ENCODE data around the gene SIGLEC5.
"Not testable (repeated sequence)": the region's sequence is repeated elsewhere in the genome, so short reads cannot be mapped to it uniquely, and the experiment has no call there.

SIGLEC5 gene
- 1.0 to 26.9 (median 10.8) reads per million in 18 experiments for total RNA-seq

- DNase-seq: not testable (repeated sequence)
These were observed at the start of gene SIGLEC5 for GRCh38 chr19:51630315-51630714. SIGLEC5 (minus strand) TSS chr19:51630401; CDS start chr19:51630335, 66 bp downstream.

GRCh38 chr19:51676566-51677083, 46.4 kb upstream of the SIGLEC5 start:
- no peak for DNase-seq

GRCh38 chr19:51675911-51676565, 45.8 kb upstream of the SIGLEC5 start:
- DNase-seq: peak; percentile 49 to 57

- DNase-seq: peak; percentile 72 to 79
These were observed 38.0 kb upstream of the SIGLEC5 start for GRCh38 chr19:51668216-51668615.

- DNase-seq: no peak
These were observed 34.8 kb upstream of the SIGLEC5 start for GRCh38 chr19:51664997-51665396.

- DNase-seq: no peak
These were observed 33.9 kb upstream of the SIGLEC5 start for GRCh38 chr19:51664131-51664530.

- no peak for DNase-seq
These were observed 33.4 kb upstream of the SIGLEC5 start for GRCh38 chr19:51663650-51664049.

GRCh38 chr19:51660975-51661600, 30.9 kb upstream of the SIGLEC5 start:
- peak; percentile 83 to 87 for DNase-seq

- no peak for DNase-seq
These were observed 24.6 kb upstream of the SIGLEC5 start for GRCh38 chr19:51654783-51655182.

GRCh38 chr19:51653162-51653561, 23.0 kb upstream of the SIGLEC5 start:
- DNase-seq: no peak

GRCh38 chr19:51652266-51652665, 22.1 kb upstream of the SIGLEC5 start:
- DNase-seq: peak; percentile 35 to 54

- DNase-seq: peak; percentile 94 to 95
These were observed 21.1 kb upstream of the SIGLEC5 start for GRCh38 chr19:51651216-51651846.

GRCh38 chr19:51647318-51647717, 17.1 kb upstream of the SIGLEC5 start:
- no peak for DNase-seq

GRCh38 chr19:51646730-51647129, 16.5 kb upstream of the SIGLEC5 start, which contains the start of gene SIGLEC14:
SIGLEC14 (minus strand) TSS chr19:51646825; CDS start chr19:51646759, 66 bp downstream.
- DNase-seq: peak in 1 of 2 donors; percentile 37

- DNase-seq: no peak
These were observed 14.6 kb upstream of the SIGLEC5 start for GRCh38 chr19:51644636-51645271.

GRCh38 chr19:51641648-51642047, 11.4 kb upstream of the SIGLEC5 start:
- DNase-seq: no peak

GRCh38 chr19:51640386-51640785, 10.2 kb upstream of the SIGLEC5 start:
- no peak for DNase-seq

GRCh38 chr19:51639916-51640315, 9.7 kb upstream of the SIGLEC5 start:
- DNase-seq: no peak

- no peak for DNase-seq
These were observed 7.3 kb upstream of the SIGLEC5 start for GRCh38 chr19:51637362-51637978.

- no peak for DNase-seq
These were observed 1.9 kb upstream of the SIGLEC5 start for GRCh38 chr19:51632126-51632525.

GRCh38 chr19:51628153-51628939, 1.9 kb downstream of the SIGLEC5 start:
- DNase-seq: no peak

All from inflammatory macrophage (primary cell).